Measurements from ENCODE around the gene RNF146. TPM values are rescaled to one million over a fixed set of nuclear protein-coding genes. Genes with fewer than 3 reads are reported as not detected.

The RNF146 gene
- total RNA-seq, 1 experiment from 2014 or later, result 29.8 TPM

Other genes starting within 250 kb of the RNF146 start
- gene RSPO3, start 148.2 kb upstream of the RNF146 start, total RNA-seq (2014; rRNA removed; shearing (Covaris generic)), result not detected in 2 replicates
- 70.2 and 77.2 TPM in 2 replicates for gene ECHDC1, start 76.7 kb downstream of the RNF146 start, total RNA-seq (2014; rRNA removed; shearing (Covaris generic))
- gene KIAA0408, start 192.5 kb downstream of the RNF146 start, total RNA-seq (2014; rRNA removed; shearing (Covaris generic)), result 2.5 and 2.9 TPM in 2 replicates